ENCODE results near the gene CHCHD6. TPM values are rescaled to one million over a fixed set of nuclear protein-coding genes. Genes with fewer than 3 reads are reported as not detected.

The CHCHD6 gene
- total and polyA plus RNA-seq, 2 donors, result 10.5 to 14.2 TPM

GRCh38 chr3:126691765-126692164 lies 12.3 kb upstream of the CHCHD6 start:
- no peak for DNase-seq (ENCODE audit: low read depth in 6 of 9, low spot score in 9 of 9)
- Histone ChIP-seq H3K4me3 (ENCODE audit: low read length in 2 of 2) (no peak overlapping the region), H3K9me3 (ENCODE audit: control insufficient read depth in 2 of 2, insufficient read depth in 1 of 2, low read length in 1 of 2) (no peaks in the 10 kb centered on the region), H3K4me1 (ENCODE audit: control insufficient read depth in 2 of 2, insufficient read depth in 2 of 2, low read length in 2 of 2) (no peaks in the 10 kb centered on the region), H3K27ac (ENCODE audit: low read depth in 1 of 2, low read length in 1 of 2) (no peak overlapping the region), H3K36me3 (ENCODE audit: control insufficient read depth in 2 of 2, insufficient read depth in 2 of 2, low read length in 1 of 2) (no peaks in the 10 kb centered on the region), H3K27me3 (ENCODE audit: control insufficient read depth in 2 of 2, insufficient read depth in 1 of 2, low read length in 1 of 2) (peaks cover 0 to 5% of the 10 kb centered on the region in 2 donors)
- WGBS, result 96% methylated on average over 4 of the region's 4 CpGs

DNA sequence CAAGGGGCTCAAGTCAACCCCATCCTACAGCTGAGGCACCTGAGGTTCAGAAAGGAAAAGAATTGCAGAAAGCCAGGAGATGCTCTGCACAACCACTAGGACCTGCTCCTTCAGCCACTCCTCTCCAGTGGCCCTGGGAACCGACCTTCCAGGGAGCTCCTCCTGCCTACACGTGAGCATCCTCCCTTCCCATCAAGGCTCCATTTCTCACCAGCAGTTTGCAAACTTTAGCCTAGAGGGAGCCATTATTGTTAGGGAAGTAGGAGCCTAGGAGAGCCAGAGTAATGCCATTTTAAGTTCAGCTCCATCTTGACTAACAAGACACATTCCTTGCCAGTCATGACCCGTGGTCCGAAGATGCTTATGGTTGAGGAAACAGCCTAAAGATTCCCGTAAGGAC lies 11.2 kb upstream of the CHCHD6 start:
- WGBS, result 87% methylated on average over 5 of the region's 5 CpGs
- Histone ChIP-seq H3K4me3 (ENCODE audit: low read length in 2 of 2) (no peak overlapping the region), H3K9me3 (ENCODE audit: control insufficient read depth in 2 of 2, insufficient read depth in 1 of 2, low read length in 1 of 2) (no peaks in the 10 kb centered on the region), H3K27me3 (ENCODE audit: control insufficient read depth in 2 of 2, insufficient read depth in 1 of 2, low read length in 1 of 2) (peaks cover 0 to 5% of the 10 kb centered on the region in 2 donors), H3K36me3 (ENCODE audit: control insufficient read depth in 2 of 2, insufficient read depth in 2 of 2, low read length in 1 of 2) (no peaks in the 10 kb centered on the region), H3K4me1 (ENCODE audit: control insufficient read depth in 2 of 2, insufficient read depth in 2 of 2, low read length in 2 of 2) (no peaks in the 10 kb centered on the region), H3K27ac (ENCODE audit: low read depth in 1 of 2, low read length in 1 of 2) (no peak overlapping the region)
- no peak for DNase-seq (ENCODE audit: low read depth in 6 of 9, low spot score in 9 of 9)

GRCh38 chr3:126693921-126694320 lies 10.1 kb upstream of the CHCHD6 start:
- DNase-seq (ENCODE audit: low read depth in 6 of 9, low spot score in 9 of 9), result no peak
- Histone ChIP-seq H3K27me3 (ENCODE audit: control insufficient read depth in 2 of 2, insufficient read depth in 1 of 2, low read length in 1 of 2) (peaks cover 0 to 7% of the 10 kb centered on the region in 2 donors), H3K36me3 (ENCODE audit: control insufficient read depth in 2 of 2, insufficient read depth in 2 of 2, low read length in 1 of 2) (no peaks in the 10 kb centered on the region), H3K4me1 (ENCODE audit: control insufficient read depth in 2 of 2, insufficient read depth in 2 of 2, low read length in 2 of 2) (no peaks in the 10 kb centered on the region), H3K27ac (ENCODE audit: low read depth in 1 of 2, low read length in 1 of 2) (no peak overlapping the region), H3K4me3 (ENCODE audit: low read length in 2 of 2) (no peak overlapping the region), H3K9me3 (ENCODE audit: control insufficient read depth in 2 of 2, insufficient read depth in 1 of 2, low read length in 1 of 2) (no peaks in the 10 kb centered on the region)
- WGBS, result 39% methylated on average over 3 of the region's 3 CpGs

- Histone ChIP-seq H3K4me1 (ENCODE audit: control insufficient read depth in 2 of 2, insufficient read depth in 2 of 2, low read length in 2 of 2) (no peaks in the 10 kb centered on the region), H3K9me3 (ENCODE audit: control insufficient read depth in 2 of 2, insufficient read depth in 1 of 2, low read length in 1 of 2) (no peaks in the 10 kb centered on the region), H3K4me3 (ENCODE audit: low read length in 2 of 2) (no peak overlapping the region), H3K27me3 (ENCODE audit: control insufficient read depth in 2 of 2, insufficient read depth in 1 of 2, low read length in 1 of 2) (peaks cover 0 to 9% of the 10 kb centered on the region in 2 donors), H3K36me3 (ENCODE audit: control insufficient read depth in 2 of 2, insufficient read depth in 2 of 2, low read length in 1 of 2) (no peaks in the 10 kb centered on the region), H3K27ac (ENCODE audit: low read depth in 1 of 2, low read length in 1 of 2) (no peak overlapping the region)
- DNase-seq (ENCODE audit: low read depth in 6 of 9, low spot score in 9 of 9), result no peak
- 91% methylated on average over 5 of the region's 5 CpGs for WGBS
Observed at GRCh38 chr3:126696701-126697267, 7.3 kb upstream of the CHCHD6 start.

- Histone ChIP-seq H3K36me3 (ENCODE audit: control insufficient read depth in 2 of 2, insufficient read depth in 2 of 2, low read length in 1 of 2) (no peaks in the 10 kb centered on the region), H3K4me1 (ENCODE audit: control insufficient read depth in 2 of 2, insufficient read depth in 2 of 2, low read length in 2 of 2) (peaks cover 0 to 7% of the 10 kb centered on the region in 2 donors), H3K9me3 (ENCODE audit: control insufficient read depth in 2 of 2, insufficient read depth in 1 of 2, low read length in 1 of 2) (peaks cover 0 to 3% of the 10 kb centered on the region in 2 donors), H3K4me3 (ENCODE audit: low read length in 2 of 2) (no peak overlapping the region), H3K27me3 (ENCODE audit: control insufficient read depth in 2 of 2, insufficient read depth in 1 of 2, low read length in 1 of 2) (peaks cover 0 to 16% of the 10 kb centered on the region in 2 donors), H3K27ac (ENCODE audit: low read depth in 1 of 2, low read length in 1 of 2) (no peak overlapping the region)
- 96% methylated on average over 7 of the region's 7 CpGs for WGBS
- DNase-seq (ENCODE audit: low read depth in 6 of 9, low spot score in 9 of 9), result no peak
Observed at GRCh38 chr3:126699011-126699410, 5.0 kb upstream of the CHCHD6 start.

DNA sequence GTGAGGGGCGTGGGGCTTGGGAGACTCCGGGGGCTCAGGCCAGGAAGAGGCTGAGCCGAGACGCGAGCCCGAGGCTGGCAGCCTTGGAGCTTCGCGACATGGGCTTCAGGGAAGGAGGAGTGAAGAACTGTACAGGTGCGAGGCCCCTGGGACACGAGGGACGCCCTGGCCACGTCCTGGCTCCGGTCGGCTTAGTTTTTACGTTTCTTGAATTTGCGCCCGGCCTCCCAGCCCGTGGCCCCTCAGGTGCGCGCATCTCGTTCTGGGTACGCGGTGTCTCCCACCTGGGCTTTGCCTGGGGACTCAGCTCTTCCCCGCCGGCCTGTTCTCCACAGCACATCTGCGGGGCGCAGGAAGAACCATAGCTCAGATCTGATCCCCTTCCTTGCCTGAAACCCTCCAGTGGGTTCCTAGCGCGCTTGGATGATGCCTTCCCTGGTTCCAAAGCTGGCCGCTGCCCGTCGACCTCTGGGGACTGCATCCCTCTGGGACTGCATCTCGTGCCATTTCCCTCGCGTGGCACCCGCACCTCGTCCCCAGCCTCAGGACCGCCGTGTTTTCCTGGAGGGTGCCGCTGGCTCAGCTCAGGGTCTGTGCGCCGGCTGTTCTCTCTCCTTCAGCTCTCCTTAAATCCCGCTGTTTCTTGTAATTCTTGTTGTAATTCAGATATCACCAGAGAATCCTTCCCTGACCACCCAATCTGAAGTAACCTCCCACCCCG lies 614 bp downstream of the CHCHD6 start:
- Histone ChIP-seq H3K4me3 (ENCODE audit: low read length in 2 of 2) (peak overlapping the region; percentile 66 to 74), H3K27ac (ENCODE audit: low read depth in 1 of 2, low read length in 1 of 2) (no peak overlapping the region), H3K4me1 (ENCODE audit: control insufficient read depth in 2 of 2, insufficient read depth in 2 of 2, low read length in 2 of 2) (peaks cover 0 to 13% of the 10 kb centered on the region in 2 donors), H3K27me3 (ENCODE audit: control insufficient read depth in 2 of 2, insufficient read depth in 1 of 2, low read length in 1 of 2) (peaks cover 0 to 23% of the 10 kb centered on the region in 2 donors), H3K9me3 (ENCODE audit: control insufficient read depth in 2 of 2, insufficient read depth in 1 of 2, low read length in 1 of 2) (peaks cover 0 to 8% of the 10 kb centered on the region in 2 donors), H3K36me3 (ENCODE audit: control insufficient read depth in 2 of 2, insufficient read depth in 2 of 2, low read length in 1 of 2) (no peaks in the 10 kb centered on the region)
- 22% methylated on average over 44 of the region's 44 CpGs for WGBS
- peak in 2 of 9 donors; percentile 4 to 9 for DNase-seq (ENCODE audit: low read depth in 6 of 9, low spot score in 9 of 9)

- Histone ChIP-seq H3K36me3 (ENCODE audit: control insufficient read depth in 2 of 2, insufficient read depth in 2 of 2, low read length in 1 of 2) (no peaks in the 10 kb centered on the region), H3K27ac (ENCODE audit: low read depth in 1 of 2, low read length in 1 of 2) (no peak overlapping the region), H3K4me1 (ENCODE audit: control insufficient read depth in 2 of 2, insufficient read depth in 2 of 2, low read length in 2 of 2) (peaks cover 0 to 13% of the 10 kb centered on the region in 2 donors), H3K9me3 (ENCODE audit: control insufficient read depth in 2 of 2, insufficient read depth in 1 of 2, low read length in 1 of 2) (peaks cover 0 to 8% of the 10 kb centered on the region in 2 donors), H3K27me3 (ENCODE audit: control insufficient read depth in 2 of 2, insufficient read depth in 1 of 2, low read length in 1 of 2) (peaks cover 0 to 23% of the 10 kb centered on the region in 2 donors), H3K4me3 (ENCODE audit: low read length in 2 of 2) (no peak overlapping the region)
- DNase-seq (ENCODE audit: low read depth in 6 of 9, low spot score in 9 of 9), result no peak
- WGBS, result 96% methylated on average over 3 of the region's 3 CpGs
Observed at GRCh38 chr3:126706631-126707030, 2.6 kb downstream of the CHCHD6 start.

- H3K4me3 ChIP-seq (ENCODE audit: low read length in 2 of 2), result no peak overlapping the region
- H3K27me3 ChIP-seq (ENCODE audit: control insufficient read depth in 2 of 2, insufficient read depth in 1 of 2, low read length in 1 of 2), result no peaks in the 10 kb centered on the region
- DNase-seq (ENCODE audit: low read depth in 6 of 9, low spot score in 9 of 9), result no peak
- no peaks in the 10 kb centered on the region for H3K36me3 ChIP-seq (ENCODE audit: control insufficient read depth in 2 of 2, insufficient read depth in 2 of 2, low read length in 1 of 2)
- WGBS, result 98% methylated on average over 8 of the region's 8 CpGs
- H3K4me1 ChIP-seq (ENCODE audit: control insufficient read depth in 2 of 2, insufficient read depth in 2 of 2, low read length in 2 of 2), result no peaks in the 10 kb centered on the region
- no peak overlapping the region for H3K27ac ChIP-seq (ENCODE audit: low read depth in 1 of 2, low read length in 1 of 2)
- no peaks in the 10 kb centered on the region for H3K9me3 ChIP-seq (ENCODE audit: control insufficient read depth in 2 of 2, insufficient read depth in 1 of 2, low read length in 1 of 2)
Observed at GRCh38 chr3:126711121-126711760, 7.2 kb downstream of the CHCHD6 start.

DNA sequence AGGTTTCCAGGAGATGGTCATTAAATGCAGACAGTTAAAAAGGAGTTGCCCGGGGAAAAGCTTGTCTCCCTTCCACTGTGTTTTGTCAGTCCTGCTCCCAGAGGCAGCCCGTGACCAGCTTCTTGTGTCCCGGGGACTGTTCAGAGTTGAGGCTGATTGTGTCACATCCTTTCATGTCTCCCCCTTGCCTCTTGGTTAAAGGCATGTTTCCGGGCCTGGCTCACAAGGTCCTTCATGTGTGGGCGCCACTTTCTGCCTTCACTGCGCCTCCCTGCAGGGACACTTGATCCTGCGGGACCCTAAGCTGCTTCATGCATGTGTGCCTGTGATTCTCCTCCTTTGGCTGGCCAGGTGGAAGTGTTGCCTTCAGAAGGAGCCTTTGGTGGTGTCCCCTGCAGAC lies 9.2 kb downstream of the CHCHD6 start:
- Histone ChIP-seq H3K36me3 (ENCODE audit: control insufficient read depth in 2 of 2, insufficient read depth in 2 of 2, low read length in 1 of 2) (no peaks in the 10 kb centered on the region), H3K4me3 (ENCODE audit: low read length in 2 of 2) (no peak overlapping the region), H3K27ac (ENCODE audit: low read depth in 1 of 2, low read length in 1 of 2) (no peak overlapping the region), H3K4me1 (ENCODE audit: control insufficient read depth in 2 of 2, insufficient read depth in 2 of 2, low read length in 2 of 2) (no peaks in the 10 kb centered on the region), H3K9me3 (ENCODE audit: control insufficient read depth in 2 of 2, insufficient read depth in 1 of 2, low read length in 1 of 2) (no peaks in the 10 kb centered on the region), H3K27me3 (ENCODE audit: control insufficient read depth in 2 of 2, insufficient read depth in 1 of 2, low read length in 1 of 2) (no peaks in the 10 kb centered on the region)
- 97% methylated on average over 7 of the region's 7 CpGs for whole genome bisulfite sequencing
- no peak for DNase-seq (ENCODE audit: low read depth in 6 of 9, low spot score in 9 of 9)
